Small intestine (tissue), 7 donors: Measurements from ENCODE around the gene AMY2A. TPM values are rescaled to one million over a fixed set of nuclear protein-coding genes. Genes with fewer than 3 reads are reported as not detected.
"Not testable (repeated sequence)": the region's sequence is repeated elsewhere in the genome, so short reads cannot be mapped to it uniquely, and the experiment has no call there.

Experiments used
- DNase-seq, 2 donors: peaks; one replicate each; pipeline versions ENCODE4 v3.0.0 to v3.0.0-alpha.2; 2013
- FAIRE-seq: peaks from 2 replicates; lab custom pipeline; 2012; peaks lifted over from hg19 to GRCh38; lab: Jason Lieb, UNC
- H3K27ac ChIP-seq, 3 donors: one replicate each; pipeline ENCODE4 v1.5.1; 2013; ENCODE audit warnings: low read length in 2 of 3, mild to moderate bottlenecking in 2 of 3, control low read depth in 1 of 3, inconsistent platforms in 1 of 3, low read depth in 1 of 3, moderate library complexity in 1 of 3
- H3K27me3 ChIP-seq, 3 donors: one replicate each; pipeline ENCODE4 v1.6.1; 2013; ENCODE audit warnings: low read length in 3 of 3, inconsistent platforms in 1 of 3; ENCODE audit not compliant: control insufficient read depth in 3 of 3, insufficient read depth in 3 of 3
- H3K36me3 ChIP-seq, 3 donors: one replicate each; pipeline ENCODE4 v1.6.1; 2013; ENCODE audit warnings: low read length in 3 of 3, inconsistent platforms in 1 of 3, low read depth in 1 of 3, mild to moderate bottlenecking in 1 of 3, moderate library complexity in 1 of 3; ENCODE audit not compliant: control insufficient read depth in 3 of 3, insufficient read depth in 2 of 3
- H3K4me1 ChIP-seq, 3 donors: one replicate each; pipeline ENCODE4 v1.6.1; 2013; ENCODE audit warnings: low read length in 2 of 3, inconsistent platforms in 1 of 3, low read depth in 1 of 3, mild to moderate bottlenecking in 1 of 3, moderate library complexity in 1 of 3; ENCODE audit not compliant: control insufficient read depth in 3 of 3, insufficient read depth in 2 of 3
- H3K4me3 ChIP-seq, 3 donors: one replicate each; pipeline ENCODE4 v1.5.1; 2013; ENCODE audit warnings: low read length in 3 of 3, control low read depth in 1 of 3, inconsistent platforms in 1 of 3, low read depth in 1 of 3, mild to moderate bottlenecking in 1 of 3, moderate library complexity in 1 of 3
- H3K9me3 ChIP-seq, 2 donors: one replicate each; pipeline ENCODE4 v1.6.1; 2013; ENCODE audit warnings: low read depth in 1 of 2, low read length in 1 of 2; ENCODE audit not compliant: control insufficient read depth in 2 of 2, insufficient read depth in 1 of 2
- WGBS, 3 donors: extraction: QIAGEN DNeasy Blood & Tissue Kit; methylation state at CpG; one replicate each; pipeline ENCODE4 v1.1.7; 2013; 5-methylcytosine and 5-hydroxymethylcytosine counted together
- polyA plus RNA-seq, 4 donors: library from polyadenylated mRNA; stranded (reverse) in 3 of 4; unstranded in 1 of 4; fragments of 200-250 nt in 3 of 4; fragments of 120-200 nt in 1 of 4; gene quantifications; one replicate each; pipeline versions ENCODE4 v1.2.1 to v1.2.3, GENCODE V29; 2013
- donor health status: healthy with polysubstance abuse.
- donor health status: control.
- donor health status: control.
- donor health status: Bipolar disorder and iron deficiency.
- donor health status: healthy.

The AMY2A gene
- polyA plus RNA-seq, 4 donors = 1.6 to 2.7 TPM; not detected in 2

DNA sequence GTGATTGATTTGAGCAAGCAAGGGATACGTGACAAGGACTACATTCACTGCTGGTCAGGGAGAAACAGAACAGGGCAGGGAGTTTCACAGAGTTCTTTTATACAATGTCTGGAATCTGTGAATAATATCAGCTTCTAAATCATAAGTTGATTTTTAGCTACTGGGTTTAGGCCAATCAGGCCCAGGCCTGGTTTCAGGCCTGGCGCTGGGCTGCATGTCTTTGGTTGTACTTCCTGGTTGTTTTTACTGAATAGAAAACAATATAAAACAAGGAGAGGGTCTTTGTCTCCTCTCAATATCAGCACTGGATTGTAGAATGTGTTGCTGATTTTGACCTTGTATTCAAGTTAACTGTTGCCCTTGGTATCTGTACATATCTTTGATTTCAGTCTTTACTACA, 865 bp upstream of the AMY2A start:
- FAIRE-seq = no peak
- Histone ChIP-seq H3K36me3 (no peaks in the 10 kb centered on the region), H3K4me1 (no peaks in the 10 kb centered on the region), H3K4me3 (no peak overlapping the region), H3K27me3 (no peaks in the 10 kb centered on the region), H3K9me3 (no peaks in the 10 kb centered on the region), H3K27ac (no peak overlapping the region)
- DNase-seq = no peak
- 86 to 90% (median 87%) methylated on average over 2 of the region's 2 CpGs for WGBS, 3 donors

DNA sequence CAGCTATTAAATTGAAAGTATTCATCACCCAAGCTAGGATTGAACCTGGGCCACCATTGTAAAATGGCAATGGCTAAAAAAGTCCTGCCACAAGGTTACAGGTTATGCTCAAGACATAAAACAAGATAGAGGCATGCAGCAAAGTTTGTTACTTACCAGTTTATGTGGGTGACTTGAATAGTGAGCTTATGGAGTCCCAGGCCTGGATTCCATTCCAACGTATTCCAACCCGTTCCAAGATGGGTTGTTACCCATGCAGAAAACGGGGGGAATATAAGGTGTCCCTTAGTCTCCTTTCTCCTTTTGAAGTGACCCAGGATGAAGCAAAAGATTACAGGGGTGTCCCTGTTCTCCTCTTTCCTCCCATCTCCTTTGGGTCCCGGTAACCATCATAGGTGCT, 10.2 kb downstream of the AMY2A start:
- H3K4me1 ChIP-seq, H3K27me3 ChIP-seq, H3K9me3 ChIP-seq, H3K36me3 ChIP-seq, H3K27ac ChIP-seq, H3K4me3 ChIP-seq, FAIRE-seq, DNase-seq: not testable (repeated sequence)
- 77 to 89% (median 88%) methylated on average over 3 of the region's 4 CpGs for WGBS, 3 donors

DNA sequence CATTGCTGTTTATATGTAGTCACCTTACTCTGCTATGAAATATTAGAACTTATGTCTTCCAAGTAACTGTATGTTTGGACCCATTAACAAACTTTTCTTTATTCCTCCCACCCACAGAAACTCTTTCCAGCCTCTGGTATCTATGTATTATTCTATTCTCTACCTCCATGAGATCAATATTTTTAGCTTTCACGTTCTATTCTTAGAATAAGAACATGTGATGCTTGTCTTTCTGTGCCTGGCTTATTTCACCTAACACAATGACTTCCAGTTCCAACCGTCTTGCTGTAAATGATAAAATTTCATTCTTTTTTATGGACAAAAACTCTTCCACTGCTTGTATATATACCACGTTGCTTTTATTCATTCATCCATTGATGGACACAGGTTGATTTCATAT, 24.0 kb downstream of the AMY2A start:
- H3K27ac ChIP-seq, H3K27me3 ChIP-seq, DNase-seq, H3K4me1 ChIP-seq, FAIRE-seq, H3K9me3 ChIP-seq, H3K36me3 ChIP-seq, H3K4me3 ChIP-seq: not testable (repeated sequence)
- WGBS, 3 donors = no CpG with 5 or more reads among the region's 3 CpGs

DNA sequence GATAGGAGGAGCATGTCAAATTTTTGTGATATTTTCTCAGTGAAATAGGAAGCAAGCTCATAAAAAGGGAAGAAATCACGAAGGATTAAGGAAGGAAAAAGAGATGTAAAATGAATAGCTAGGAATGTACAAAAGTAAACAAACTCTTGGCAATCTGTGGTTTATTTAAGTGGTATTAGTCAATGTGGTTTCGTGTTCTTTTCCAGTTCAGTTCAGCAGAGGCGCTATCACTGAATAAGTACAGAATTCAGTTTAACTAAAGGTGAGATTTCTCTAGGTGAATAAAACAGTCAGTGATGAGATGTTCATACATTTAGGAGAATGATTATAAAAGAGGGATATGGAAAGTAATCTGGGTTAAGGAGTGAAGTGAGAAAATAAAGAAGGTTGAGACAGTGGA, 26.7 kb downstream of the AMY2A start:
- H3K9me3 ChIP-seq = not testable (repeated sequence)

DNA sequence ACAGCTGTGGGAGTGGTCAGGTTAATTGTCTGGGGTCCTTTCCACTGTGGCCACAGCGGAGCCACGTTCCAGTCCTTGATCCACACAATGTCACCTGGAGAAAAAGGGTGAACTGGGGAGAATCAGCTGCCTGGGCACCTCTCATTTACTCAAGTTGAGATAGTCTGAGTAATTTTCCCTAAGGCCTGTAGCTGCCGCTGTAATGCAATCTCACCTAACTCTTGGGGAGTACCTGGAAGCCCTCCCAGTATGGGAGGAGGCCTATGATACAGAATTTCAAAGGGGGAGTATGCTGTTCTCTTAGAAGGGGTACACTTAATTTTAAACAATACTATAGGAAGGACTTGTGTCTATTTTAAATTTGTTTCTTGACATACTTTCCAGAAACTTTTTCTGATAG, 33.1 kb downstream of the AMY2A start:
- no CpG with 5 or more reads among the region's 3 CpGs for WGBS, 3 donors
- not testable (repeated sequence) for H3K4me1 ChIP-seq, H3K27ac ChIP-seq, DNase-seq, H3K4me3 ChIP-seq, H3K9me3 ChIP-seq, FAIRE-seq, H3K36me3 ChIP-seq, H3K27me3 ChIP-seq

More for the DNA sequence above, 26.7 kb downstream of the AMY2A start:
- WGBS, 3 donors = no CpG with 5 or more reads among the region's 3 CpGs
- H3K27ac ChIP-seq, DNase-seq, H3K36me3 ChIP-seq, H3K4me3 ChIP-seq, H3K4me1 ChIP-seq, H3K27me3 ChIP-seq: not testable (repeated sequence)
- FAIRE-seq = peak; percentile 81

DNA sequence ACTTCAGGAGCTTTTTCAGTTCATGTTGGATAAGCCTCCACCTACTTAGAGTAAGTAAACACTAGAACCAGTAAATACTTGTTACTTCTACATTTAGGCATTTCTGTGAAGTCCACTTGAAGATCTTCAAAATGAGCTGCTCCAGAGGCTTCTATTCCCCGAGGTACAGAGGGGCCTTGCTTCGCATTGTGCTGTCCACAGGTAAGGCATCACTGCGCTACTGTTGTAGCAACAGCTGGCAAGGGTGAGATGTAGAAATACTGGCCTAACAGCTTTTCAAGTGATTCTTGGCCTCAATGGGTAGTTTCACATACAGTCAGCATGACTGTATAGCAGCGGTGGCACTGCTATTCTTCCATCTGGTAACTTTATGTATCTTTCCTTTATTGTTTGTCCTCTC, 33.7 kb downstream of the AMY2A start:
- WGBS, 3 donors = no CpG with 5 or more reads among the region's 4 CpGs
- FAIRE-seq, DNase-seq: not testable (repeated sequence)

DNA sequence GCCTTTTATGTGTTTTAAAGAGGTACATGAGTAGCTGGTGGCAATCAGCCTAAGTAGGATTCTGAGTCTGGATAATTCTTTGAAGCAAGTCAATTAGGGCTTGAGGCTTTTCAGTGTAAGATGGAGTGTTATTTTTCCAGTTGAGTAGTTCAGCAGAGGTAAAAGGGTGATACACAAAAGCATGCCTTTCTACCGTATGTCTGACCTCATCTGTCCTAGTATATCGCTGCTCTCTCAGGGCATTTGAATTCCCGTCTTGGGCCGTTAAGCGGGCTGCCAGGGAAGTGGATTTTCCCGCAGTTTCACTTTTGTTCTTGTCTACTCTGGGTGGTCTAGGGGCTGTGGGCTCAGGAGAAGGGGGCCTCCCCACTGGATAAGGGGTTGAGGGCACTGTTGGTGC, 36.9 kb downstream of the AMY2A start:
- WGBS, 3 donors = no CpG with 5 or more reads among the region's 6 CpGs
- H3K36me3 ChIP-seq, H3K27me3 ChIP-seq, FAIRE-seq, H3K27ac ChIP-seq, H3K4me1 ChIP-seq, H3K4me3 ChIP-seq, DNase-seq, H3K9me3 ChIP-seq: not testable (repeated sequence)

More for the DNA sequence above, 33.7 kb downstream of the AMY2A start:
- H3K36me3 ChIP-seq, H3K27me3 ChIP-seq, H3K9me3 ChIP-seq, H3K27ac ChIP-seq, H3K4me1 ChIP-seq, H3K4me3 ChIP-seq: not testable (repeated sequence)

DNA sequence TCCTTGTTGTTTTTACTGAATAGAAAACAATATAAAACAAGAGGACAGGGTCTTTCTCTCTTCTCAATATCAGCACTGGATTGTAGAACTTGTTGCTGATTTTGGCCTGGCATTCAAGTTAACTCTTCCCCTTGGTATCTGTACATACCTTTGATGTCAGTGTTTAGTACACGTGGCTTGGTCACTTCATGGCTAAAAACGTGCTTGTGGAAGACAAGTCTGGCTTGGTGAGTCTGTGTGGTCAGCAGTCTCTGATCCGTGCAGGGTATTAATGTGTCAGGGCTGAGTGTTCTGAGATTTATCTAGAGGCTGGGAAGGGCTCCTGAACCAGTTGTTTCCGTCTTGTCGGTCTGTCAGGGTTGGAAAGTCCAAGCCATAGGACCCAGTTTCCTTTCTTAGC, 38.2 kb downstream of the AMY2A start, which contains the start of gene AMY1A:
Gene AMY1A (plus strand): TSS at position 301 of the 400 bp plus-strand sequence. CDS start 571 bp downstream, outside the sequence.
- WGBS, 3 donors = no CpG with 5 or more reads among the region's 5 CpGs
- FAIRE-seq, H3K27me3 ChIP-seq, H3K4me3 ChIP-seq, H3K36me3 ChIP-seq, DNase-seq, H3K27ac ChIP-seq, H3K4me1 ChIP-seq, H3K9me3 ChIP-seq: not testable (repeated sequence)
